Fibroblast of peridontal ligament (primary cell): ENCODE results near the gene RAF1.

Experiments
- DNase-seq: peaks from one replicate; pipeline ENCODE4 v3.0.0-alpha.2; 2010; ENCODE audit errors: extremely low read depth

Gene RAF1

GRCh38 chr3:12591997-12592715 lies 71.8 kb downstream of the RAF1 start:
- DNase-seq: no peak

- no peak for DNase-seq
These were observed 72.5 kb downstream of the RAF1 start for GRCh38 chr3:12591456-12591855.

GRCh38 chr3:12590096-12590495 lies 73.8 kb downstream of the RAF1 start:
- no peak for DNase-seq

- DNase-seq: peak; percentile 20
These were observed 75.6 kb downstream of the RAF1 start for GRCh38 chr3:12588039-12589009.

GRCh38 chr3:12586403-12586802 lies 77.5 kb downstream of the RAF1 start:
- no peak for DNase-seq

GRCh38 chr3:12585970-12586369 lies 77.9 kb downstream of the RAF1 start:
- no peak for DNase-seq

- DNase-seq: no peak
These were observed 78.7 kb downstream of the RAF1 start for GRCh38 chr3:12585181-12585580.

- DNase-seq: no peak
These were observed 79.8 kb downstream of the RAF1 start for GRCh38 chr3:12584083-12584482.

- no peak for DNase-seq
These were observed 80.6 kb downstream of the RAF1 start for GRCh38 chr3:12583280-12583679.

- no peak for DNase-seq
These were observed 81.2 kb downstream of the RAF1 start for GRCh38 chr3:12582730-12583129.

- peak; percentile 19 for DNase-seq
These were observed 84.0 kb downstream of the RAF1 start for GRCh38 chr3:12579905-12580304.

GRCh38 chr3:12579456-12579855 lies 84.5 kb downstream of the RAF1 start:
- DNase-seq: no peak

- DNase-seq: no peak
These were observed 85.2 kb downstream of the RAF1 start for GRCh38 chr3:12578742-12579141.

GRCh38 chr3:12577379-12577778 lies 86.5 kb downstream of the RAF1 start:
- DNase-seq: no peak

GRCh38 chr3:12574661-12575060 lies 89.3 kb downstream of the RAF1 start:
- DNase-seq: no peak

- no peak for DNase-seq
These were observed 89.8 kb downstream of the RAF1 start for GRCh38 chr3:12574131-12574530.

- no peak for DNase-seq
These were observed 91.9 kb downstream of the RAF1 start for GRCh38 chr3:12571986-12572385.

GRCh38 chr3:12569836-12570235 lies 94.1 kb downstream of the RAF1 start:
- DNase-seq: no peak

- DNase-seq: no peak
These were observed 95.2 kb downstream of the RAF1 start for GRCh38 chr3:12568747-12569146.

- no peak for DNase-seq
These were observed 96.9 kb downstream of the RAF1 start for GRCh38 chr3:12566976-12567375.

GRCh38 chr3:12562451-12562850 lies 101.5 kb downstream of the RAF1 start:
- DNase-seq: no peak

- no peak for DNase-seq
These were observed 102.5 kb downstream of the RAF1 start for GRCh38 chr3:12561397-12561796.
